ENCODE data around the gene CEACAM19. TPM values are rescaled to one million over a fixed set of nuclear protein-coding genes. Genes with fewer than 3 reads are reported as not detected.

Gene CEACAM19
- total and polyA plus RNA-seq, 2 of the 8 experiments (the other 6 are each of a cell fraction or from before 2014, with no cell fraction given): 3.1 to 3.4 TPM

DNA sequence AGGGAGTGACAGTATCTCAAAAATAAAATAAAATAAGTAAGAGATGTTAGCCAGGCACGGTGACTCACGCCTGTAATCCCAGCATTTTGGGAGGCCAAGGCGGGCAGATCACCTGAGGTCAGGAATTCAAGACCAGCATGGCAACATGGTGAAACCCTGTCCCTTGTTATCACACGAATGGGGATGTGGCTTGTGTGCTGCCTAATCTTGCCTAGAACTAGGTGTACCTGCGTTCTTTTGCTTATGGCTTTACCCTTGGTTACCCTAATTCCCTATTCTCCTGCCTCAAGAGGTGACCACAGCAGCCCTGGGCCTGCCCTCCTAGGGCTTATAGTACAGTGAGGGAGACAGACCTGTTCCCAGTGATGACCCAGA lies 33.9 kb upstream of the CEACAM19 start:
- Histone ChIP-seq H2AFZ (ENCODE audit: low read length) (no peak overlapping the region), H3K56ac (replicated peaks; ENCODE audit: insufficient read length, low read depth, low read length) (no peak overlapping the region), H3K4me1 (replicated peaks in 1 of 4; ENCODE audit: control insufficient read depth in 3 of 4, insufficient read depth in 4 of 4, low read length in 3 of 4) (peaks cover 0 to 2% (median 0%) of the 10 kb centered on the region in 4 experiments; a peak in 1 of 7 replicates), H3K23me2 (ENCODE audit: low read depth, low read length) (no peaks in the 10 kb centered on the region), H2BK5ac (ENCODE audit: low read depth, low read length) (no peak overlapping the region), H3K36me3 (ENCODE audit: control insufficient read depth in 2 of 4, insufficient read depth in 4 of 4, low read length in 3 of 4) (no peaks in the 10 kb centered on the region), H3K4ac (replicated peaks; ENCODE audit: insufficient read length, low read depth, low read length) (no peak overlapping the region), H3K79me2 (ENCODE audit: control insufficient read depth in 1 of 2, insufficient read depth in 2 of 2, low read length in 2 of 2) (no peaks in the 10 kb centered on the region), H2BK20ac (ENCODE audit: low read length) (no peak overlapping the region), H2BK15ac (ENCODE audit: low read length) (no peak overlapping the region), H3K9me3 (ENCODE audit: insufficient read depth in 2 of 2, low read depth in 1 of 2, low read length in 1 of 2) (0 out of 4 replicates have a peak, but pooled peaks cover 0 to 2% of the 10 kb centered on the region in 2 experiments), H4K20me1 (replicated peaks in 1 of 2; ENCODE audit: control insufficient read depth in 1 of 2, insufficient read depth in 2 of 2, low read length in 2 of 2) (no peaks in the 10 kb centered on the region), H3K79me1 (ENCODE audit: low read depth, low read length) (no peaks in the 10 kb centered on the region), H3K9ac (replicated peaks in 1 of 4; ENCODE audit: extremely low read depth in 1 of 4, low read depth in 3 of 4, low read length in 3 of 4) (no peak overlapping the region), H2BK12ac (ENCODE audit: low read depth, low read length) (no peak overlapping the region), H3K27ac (ENCODE audit: low read depth, low read length) (no peak overlapping the region), H3K4me3 (ENCODE audit: extremely low read depth in 1 of 4, insufficient read depth in 2 of 4, low read depth in 3 of 4, low read length in 4 of 4) (no peak overlapping the region), H4K5ac (ENCODE audit: insufficient read length, low read depth, low read length) (no peak overlapping the region), H4K8ac (ENCODE audit: extremely low read depth, insufficient read depth, low read length) (no peak overlapping the region), H3K23ac (ENCODE audit: insufficient read length) (no peak overlapping the region), H3K14ac (ENCODE audit: insufficient read length) (no peak overlapping the region), H2AK5ac (ENCODE audit: low read depth, low read length) (no peak overlapping the region), H3K4me2 (ENCODE audit: insufficient read depth in 1 of 2, low read depth in 2 of 2, low read length in 2 of 2) (no peak overlapping the region), H3K27me3 (replicated peaks in 1 of 4; ENCODE audit: control insufficient read depth in 3 of 4, extremely low read depth in 1 of 4, insufficient read depth in 3 of 4, low read length in 3 of 4) (no peaks in the 10 kb centered on the region; a peak in 1 of 7 replicates), H2BK120ac (replicated peaks; ENCODE audit: low read depth, low read length) (no peak overlapping the region), H4K91ac (replicated peaks; ENCODE audit: insufficient read length, low read length) (no peak overlapping the region), H3K18ac (ENCODE audit: extremely low read depth, low read length) (no peak overlapping the region)
- WGBS, 2 experiments (ENCODE audit: extremely low coverage in 1 of 2, insufficient coverage in 1 of 2, insufficient read length in 1 of 2, insufficient replicate concordance in 2 of 2, low coverage in 1 of 2, low lambda C conversion rate in 2 of 2, missing lambda C conversion rate in 1 of 2): 77% methylated on average over 5 of the region's 5 CpGs; no CpG with 5 or more reads in 1 of the 2 experiments
- CTCF ChIA-PET (ENCODE audit: partially characterized antibody): interaction anchor here (0.6 to 2.4 kb wide), 3 partner anchors 27 to 66 kb away, joined by 4 to 11 read pairs (median 7); no protein-coding TSS in a partner anchor
- TF ChIP-seq TEAD4 (IDR thresholded peaks at IDR 0.05; ENCODE audit: low read depth, low read length) (no peak), CREB1 (IDR thresholded peaks at IDR 0.05) (no peak)
- POLR2A ChIA-PET (ENCODE audit: partially characterized antibody): no interaction called here
- DNase-seq (ENCODE audit: low read depth in 1 of 2, low spot score in 2 of 2) (no peak), FAIRE-seq (no peak)
